HG03095 (cell line): ENCODE data around the gene NIT1.

Experiments
- ATAC-seq: cut with Tn5 transposase; IDR thresholded peaks from one replicate; pipeline ENCODE4 v1.9.1; 2021; ENCODE audit warnings: moderate library complexity; ENCODE audit not compliant: unreplicated experiment

The NIT1 gene

GRCh38 chr1:161083748-161084596, 33.9 kb upstream of the NIT1 start:
- ATAC-seq, result no peak

DNA sequence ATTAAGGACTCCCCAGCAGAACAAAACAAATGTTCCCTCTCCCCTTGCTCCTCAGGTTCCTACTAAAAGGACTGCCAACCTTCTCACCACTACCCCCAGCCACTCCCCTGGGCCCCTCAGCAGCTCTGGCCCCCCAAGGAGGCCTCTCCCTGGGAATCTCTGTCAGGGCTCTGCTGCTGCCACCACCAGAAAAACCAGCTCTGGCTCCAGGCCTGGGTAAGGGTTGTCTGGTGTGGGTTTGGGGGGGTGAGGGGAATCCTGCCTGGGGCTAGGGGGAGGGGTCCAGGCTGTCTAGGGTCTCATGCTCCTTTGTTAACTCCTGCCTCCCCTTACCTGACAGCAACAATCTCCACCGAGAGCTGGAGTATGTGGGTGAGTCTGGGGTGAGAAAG, 33.3 kb upstream of the NIT1 start:
- no peak for ATAC-seq

DNA sequence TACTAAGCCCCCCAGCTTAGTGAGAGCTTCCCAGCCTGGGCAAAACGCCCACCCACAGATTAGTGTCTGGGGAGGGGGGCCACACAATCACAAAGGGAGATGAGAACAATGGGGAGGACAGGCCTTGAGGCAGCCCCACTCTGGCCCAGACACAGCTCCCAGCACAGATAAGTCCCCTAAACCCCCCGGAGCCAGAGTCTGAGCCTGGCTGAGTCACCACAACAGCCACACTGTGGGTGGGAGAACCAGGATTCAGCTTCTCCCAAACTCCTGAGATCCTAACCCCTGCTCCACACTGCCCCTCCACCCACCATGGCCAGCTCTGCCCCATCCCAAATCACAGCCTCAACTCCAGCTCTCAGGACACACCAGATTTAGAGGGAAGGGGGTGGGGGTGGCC, 32.7 kb upstream of the NIT1 start:
- ATAC-seq, result no peak

- no peak for ATAC-seq
Observed at GRCh38 chr1:161086457-161086856, 31.4 kb upstream of the NIT1 start.

DNA sequence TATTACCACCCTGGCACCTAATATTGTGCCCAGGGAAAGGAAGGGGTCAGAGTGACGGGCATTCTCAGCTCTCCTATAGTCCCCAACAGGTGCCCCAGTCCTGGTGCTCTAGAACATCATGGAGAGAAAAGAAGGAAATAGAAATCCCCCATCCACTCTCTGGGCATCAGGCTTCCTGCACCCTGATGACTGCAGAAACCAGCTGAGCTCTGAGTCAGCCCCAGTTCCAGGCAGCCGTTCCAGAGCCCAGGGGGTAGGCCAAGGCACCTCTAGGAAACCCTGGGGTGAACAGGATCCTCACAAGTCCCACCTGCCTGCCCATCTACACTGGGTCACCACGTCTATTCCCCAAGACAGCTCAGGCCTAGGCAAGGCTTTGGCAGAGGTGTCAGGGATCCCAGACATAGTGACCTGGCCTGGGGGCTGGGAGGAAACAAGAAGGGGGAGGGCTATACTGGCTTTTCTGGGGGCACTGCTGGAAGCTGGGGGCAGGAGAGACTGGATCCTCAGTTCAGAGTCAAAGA, 29.3 kb upstream of the NIT1 start:
- no peak for ATAC-seq

- no peak for ATAC-seq
Observed at GRCh38 chr1:161089251-161089924, 28.5 kb upstream of the NIT1 start, which contains the start of gene NECTIN4. NECTIN4 (minus strand) TSS chr1:161089558; CDS start chr1:161089296, 262 bp downstream.

GRCh38 chr1:161089938-161090337, 28.0 kb upstream of the NIT1 start:
- no peak for ATAC-seq

- no peak for ATAC-seq
Observed at GRCh38 chr1:161090617-161091016, 27.3 kb upstream of the NIT1 start.

DNA sequence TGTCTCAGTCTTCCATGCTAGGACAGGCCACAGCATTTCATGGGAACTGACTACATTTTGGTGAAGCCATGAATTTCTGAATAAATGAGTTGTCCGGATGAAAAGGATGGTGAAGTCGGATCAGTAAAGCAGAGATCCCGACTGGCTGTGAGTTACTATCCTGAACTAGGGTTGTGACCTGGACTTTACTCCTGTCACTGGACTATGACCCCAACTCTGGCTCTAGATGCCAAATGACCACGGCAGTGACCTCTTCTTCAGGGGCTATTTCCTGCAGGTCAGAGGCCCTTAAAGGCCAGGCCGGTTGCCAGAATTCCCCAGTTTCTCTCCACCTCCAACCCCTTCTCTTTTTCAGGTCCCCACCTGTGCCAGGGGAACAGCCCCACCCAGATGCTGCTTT, 26.8 kb upstream of the NIT1 start:
- no peak for ATAC-seq

DNA sequence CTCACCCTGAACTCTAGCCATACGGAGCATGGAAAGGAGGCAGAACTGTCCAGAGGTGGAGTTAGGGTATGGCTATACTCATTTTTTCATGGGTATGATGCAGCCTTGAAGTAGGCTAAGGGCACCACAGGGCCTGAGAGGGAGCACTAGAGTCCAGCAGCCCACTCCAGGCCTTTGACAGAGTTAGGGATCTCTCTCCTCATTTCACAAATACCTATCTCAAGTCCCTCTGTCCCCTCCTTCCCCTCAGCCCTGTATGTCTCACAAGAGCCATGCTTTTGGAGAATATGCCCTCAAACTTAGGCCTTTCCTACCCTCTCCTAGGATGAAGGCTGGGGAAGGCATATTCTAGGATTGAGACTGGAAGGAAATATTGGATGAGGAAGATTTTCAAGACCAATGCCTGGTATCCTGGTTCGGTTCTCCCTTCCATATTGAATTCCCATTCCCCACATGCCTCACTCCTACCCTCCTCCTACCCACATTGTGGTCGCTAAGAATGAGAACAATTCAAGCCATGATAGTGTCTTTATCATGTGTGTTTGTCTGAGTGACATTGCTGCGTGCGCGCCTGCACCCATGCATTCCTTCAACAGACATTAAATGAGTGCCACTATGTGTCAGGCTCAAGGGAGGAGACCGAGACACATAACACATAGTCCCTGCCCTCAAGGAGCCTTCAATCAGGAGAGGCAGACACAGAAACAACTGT, 26.0 kb upstream of the NIT1 start:
- no peak for ATAC-seq

GRCh38 chr1:161092621-161093028, 25.3 kb upstream of the NIT1 start:
- ATAC-seq, result no peak

- no peak for ATAC-seq
Observed at GRCh38 chr1:161094481-161094880, 23.4 kb upstream of the NIT1 start.

DNA sequence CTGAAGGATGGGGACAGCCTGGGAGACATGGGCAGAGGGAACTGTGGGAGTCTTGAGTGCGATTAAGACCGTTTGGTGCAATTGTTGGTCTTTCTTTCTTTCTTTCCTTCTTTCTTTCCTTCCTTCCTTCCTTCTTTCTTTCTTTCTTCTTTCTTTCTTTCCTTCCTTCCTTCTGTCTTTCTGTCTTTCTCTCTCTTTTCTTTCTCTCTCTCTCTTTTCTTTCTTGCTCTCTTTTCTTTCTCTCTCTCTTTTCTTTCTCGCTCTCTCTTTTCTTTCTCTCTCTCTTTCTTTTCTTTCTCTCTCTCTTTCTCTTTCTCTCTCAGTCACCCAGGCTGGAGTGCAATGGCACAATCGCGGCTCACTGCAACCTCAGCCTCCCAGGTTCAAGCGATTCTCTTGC, 22.7 kb upstream of the NIT1 start:
- ATAC-seq, result no peak

- peak; percentile 33 for ATAC-seq
Observed at GRCh38 chr1:161096015-161096414, 21.9 kb upstream of the NIT1 start.

GRCh38 chr1:161096530-161096929, 21.4 kb upstream of the NIT1 start:
- no peak for ATAC-seq

DNA sequence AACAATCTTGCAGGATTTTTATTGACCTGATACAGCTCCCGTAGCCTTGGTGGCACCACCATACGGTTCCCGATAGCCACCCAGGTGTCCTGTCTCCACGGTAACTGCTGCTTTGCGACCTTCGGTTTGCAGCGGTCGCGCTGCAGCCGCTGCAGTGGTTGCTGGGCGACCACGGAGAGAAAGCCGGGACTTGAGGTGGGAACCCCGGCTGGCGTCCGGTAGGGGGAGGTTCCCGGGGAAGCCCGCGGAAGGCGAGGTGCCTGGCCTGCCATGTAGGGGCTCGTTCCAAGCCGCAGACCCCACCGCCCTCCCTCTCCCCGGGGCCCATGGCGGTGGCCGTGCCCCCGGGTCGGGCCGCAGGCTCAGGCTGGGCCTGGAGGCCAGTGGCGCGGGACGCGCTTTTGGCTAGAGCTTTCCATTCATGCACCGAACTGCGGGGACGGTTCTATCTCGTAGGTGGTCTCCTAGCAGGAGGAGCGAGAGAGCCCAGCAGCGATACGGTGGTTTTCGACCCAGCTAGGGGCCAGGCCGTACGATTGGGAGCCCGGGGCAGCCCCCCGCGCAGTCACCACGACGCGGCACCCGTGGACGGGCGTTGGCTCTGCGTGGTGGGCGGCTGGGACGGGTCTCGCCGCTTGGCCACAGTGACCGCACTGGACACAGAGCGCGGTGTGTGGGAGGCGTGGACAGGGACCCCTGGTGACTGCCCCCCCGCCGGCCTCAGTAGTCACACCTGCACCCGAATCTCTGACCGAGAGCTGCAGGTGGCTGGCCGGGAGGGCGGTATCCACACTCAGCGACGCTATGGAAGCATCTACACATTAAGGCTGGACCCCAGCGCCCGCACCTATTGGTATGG, 19.5 kb upstream of the NIT1 start, which contains the start of gene KLHDC9:
TSS of gene KLHDC9 (plus strand) at position 152 of the 859 bp plus-strand sequence. CDS start at position 327, 175 bp downstream.
- peak; percentile 53 for ATAC-seq

GRCh38 chr1:161099090-161099802, 18.7 kb upstream of the NIT1 start:
- ATAC-seq, result no peak

- ATAC-seq, result no peak
Observed at GRCh38 chr1:161100556-161100955, 17.3 kb upstream of the NIT1 start.

DNA sequence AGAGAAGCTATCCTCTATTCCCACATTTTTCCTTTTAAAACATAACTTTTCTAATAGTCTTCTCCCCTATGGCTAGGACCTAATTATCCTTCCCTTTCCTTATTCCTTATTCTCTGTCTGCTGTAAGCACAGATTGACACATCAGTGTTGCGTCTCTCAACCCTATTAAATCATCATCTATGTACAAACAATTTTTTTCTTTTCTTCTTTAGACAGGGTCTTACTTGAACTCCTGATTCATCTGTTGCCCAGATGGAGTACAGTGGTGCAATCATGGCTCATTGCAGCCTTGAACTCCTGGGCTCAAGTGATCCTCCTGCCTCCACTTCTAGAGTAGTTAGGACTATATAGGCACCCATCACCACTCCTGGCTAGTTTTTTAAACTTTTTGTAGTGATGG, 11.5 kb upstream of the NIT1 start:
- ATAC-seq, result no peak

DNA sequence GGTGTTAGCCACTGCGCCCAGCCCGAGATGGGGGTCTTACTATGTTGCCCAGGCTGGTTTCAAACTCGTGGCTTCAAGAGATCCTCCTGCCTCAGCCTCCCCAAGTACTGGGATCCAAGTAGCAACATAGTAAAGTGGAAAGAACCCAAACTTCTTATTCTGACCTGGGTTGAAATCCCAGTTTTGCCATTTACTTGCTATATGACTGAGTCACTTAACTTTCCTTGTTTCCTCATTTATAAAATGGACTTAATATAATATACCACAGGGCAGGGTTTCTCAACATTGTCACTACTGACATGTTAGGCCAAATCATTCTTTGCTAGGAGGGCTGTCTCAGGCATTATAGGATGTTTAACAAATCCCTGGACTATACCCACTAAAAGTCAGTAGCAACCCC, 6.8 kb upstream of the NIT1 start:
- no peak for ATAC-seq
